ENCODE data around the gene PVRIG.

DNA sequence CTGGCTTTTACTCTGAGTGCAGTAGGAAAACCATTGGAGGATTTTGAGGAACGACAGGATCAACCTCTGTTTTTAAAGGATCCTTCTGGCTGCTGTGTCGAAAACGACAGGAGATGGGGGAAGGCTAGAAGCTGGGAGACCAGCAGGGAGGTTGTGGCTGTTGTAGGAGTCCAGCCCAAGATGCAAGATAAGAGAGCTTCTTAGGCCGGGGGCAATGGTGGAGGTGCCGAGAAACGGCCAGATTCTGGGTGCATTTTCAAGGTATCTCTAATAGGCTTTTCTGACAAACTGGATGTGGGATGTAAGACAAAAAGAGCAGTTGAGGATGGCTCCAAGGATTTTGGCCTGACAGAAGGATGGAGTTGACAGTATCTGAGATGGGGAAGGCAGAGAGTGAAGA is 10.3 kb upstream of the PVRIG start:
- TF ChIP-seq SIN3A (conservative IDR thresholded peaks at IDR 0.05 in 1 of 2, IDR thresholded peaks at IDR 0.05 in 1 of 2; ENCODE audit: low read depth in 1 of 2, low read length in 2 of 2), result no peak
- no peak for TF ChIP-seq POLR2AphosphoS5 (IDR thresholded peaks at IDR 0.05; ENCODE audit: low read depth, low read length)
- TF ChIP-seq ASH2L (IDR thresholded peaks at IDR 0.05; ENCODE audit: low read length), result no peak
- no peak for TF ChIP-seq EP300 (IDR thresholded peaks at IDR 0.05; ENCODE audit: borderline replicate concordance in 1 of 2, low read depth in 2 of 2, low read length in 2 of 2)
- no peak for TF ChIP-seq RNF2 (IDR thresholded peaks at IDR 0.05; ENCODE audit: borderline replicate concordance, low read depth, low read length, missing control alignments, poor library complexity, severe bottlenecking)
- no peak for TF ChIP-seq CTCF (IDR thresholded peaks at IDR 0.05; ENCODE audit: control extremely low read depth in 1 of 3, insufficient read depth in 1 of 3, low read depth in 1 of 3, low read length in 3 of 3)
